EL (cell line): ENCODE results near the gene MRPL53.
"Not testable (repeated sequence)": the region's sequence is repeated elsewhere in the genome, so short reads cannot be mapped to it uniquely, and the experiment has no call there.

Experiments used
- DNase-seq: peaks from one replicate; pipeline ENCODE4 v3.0.0-alpha.2; 2016

The MRPL53 gene

DNA sequence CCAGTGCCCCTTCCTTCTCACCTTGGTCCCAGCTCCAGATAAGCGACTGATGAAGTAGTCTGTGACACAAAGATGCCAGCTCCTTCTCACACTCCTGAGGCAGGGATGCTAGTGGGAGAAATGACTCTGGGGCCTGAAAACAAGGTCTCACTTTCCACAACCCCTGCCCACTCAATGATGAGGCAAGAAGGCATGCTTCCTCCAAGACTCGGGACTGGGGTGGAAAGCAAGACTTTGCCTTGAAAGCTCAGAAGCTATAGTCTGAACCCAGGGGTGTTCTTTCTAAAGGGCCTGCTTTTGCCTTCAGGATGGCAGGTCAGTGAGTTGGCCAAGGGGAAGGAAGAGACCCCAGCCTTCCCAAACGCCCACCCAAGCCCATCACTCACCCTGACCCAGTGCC is 9.0 kb upstream of the MRPL53 start:
- no peak for DNase-seq

DNA sequence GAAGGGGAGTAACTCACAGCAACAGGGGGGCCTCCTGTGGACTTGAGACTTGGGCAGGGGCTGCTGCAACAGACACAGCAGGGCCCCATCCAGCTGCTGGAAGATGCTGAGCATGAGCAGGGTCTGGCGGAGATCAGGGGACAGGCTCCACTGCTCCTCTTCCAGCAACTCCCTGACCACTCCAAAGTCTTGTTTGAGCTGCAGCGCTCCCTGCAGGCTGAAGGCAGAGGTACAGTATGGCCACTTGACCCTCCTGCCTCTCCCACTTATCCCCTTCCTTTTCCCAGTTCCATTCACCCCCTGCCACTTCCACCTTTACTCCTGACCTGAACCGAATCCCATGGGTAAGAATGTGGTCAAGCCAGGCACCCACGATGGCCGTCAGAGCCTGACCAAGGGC is 2.4 kb upstream of the MRPL53 start:
- no peak for DNase-seq

GRCh38 chr2:74474481-74474880 is 2.0 kb upstream of the MRPL53 start:
- DNase-seq, result no peak

- DNase-seq, result no peak
Measured at GRCh38 chr2:74472945-74473258, 422 bp upstream of the MRPL53 start.

DNA sequence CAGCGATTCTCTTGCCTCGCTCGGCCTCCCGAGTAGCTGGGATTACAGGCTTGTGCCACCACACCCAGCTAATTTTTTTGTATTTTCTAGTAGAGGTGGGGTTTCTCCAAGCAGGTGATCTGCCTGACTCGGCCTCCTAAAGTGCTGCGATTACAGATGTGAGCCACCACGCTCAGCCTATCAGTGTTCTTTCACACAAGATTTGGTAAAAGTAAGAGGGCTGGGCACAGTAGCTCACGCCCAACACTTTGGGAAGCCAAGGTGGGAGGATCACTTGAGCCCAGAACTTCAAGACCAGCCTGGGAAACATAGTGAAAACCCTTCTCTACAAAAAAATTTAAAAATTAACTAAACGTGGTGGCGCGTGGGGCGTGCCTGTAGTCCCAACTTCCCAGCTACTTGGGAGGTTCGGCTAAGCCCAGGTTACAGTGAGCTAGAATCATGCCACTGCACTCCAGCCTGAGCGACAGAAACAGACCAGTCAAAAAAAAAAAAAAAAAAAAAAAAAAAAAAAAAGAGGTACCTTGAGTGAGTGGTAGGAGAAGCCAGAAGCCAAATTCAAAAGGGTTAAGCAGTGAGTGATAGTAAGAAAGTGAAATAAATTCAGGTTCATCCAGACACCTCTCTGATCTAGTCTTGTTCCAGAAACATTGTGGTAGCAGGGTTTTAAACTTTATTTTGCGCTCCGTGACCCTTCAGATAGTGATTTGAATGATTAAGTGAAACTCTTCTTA is 981 bp downstream of the MRPL53 start:
- DNase-seq, result no peak

DNA sequence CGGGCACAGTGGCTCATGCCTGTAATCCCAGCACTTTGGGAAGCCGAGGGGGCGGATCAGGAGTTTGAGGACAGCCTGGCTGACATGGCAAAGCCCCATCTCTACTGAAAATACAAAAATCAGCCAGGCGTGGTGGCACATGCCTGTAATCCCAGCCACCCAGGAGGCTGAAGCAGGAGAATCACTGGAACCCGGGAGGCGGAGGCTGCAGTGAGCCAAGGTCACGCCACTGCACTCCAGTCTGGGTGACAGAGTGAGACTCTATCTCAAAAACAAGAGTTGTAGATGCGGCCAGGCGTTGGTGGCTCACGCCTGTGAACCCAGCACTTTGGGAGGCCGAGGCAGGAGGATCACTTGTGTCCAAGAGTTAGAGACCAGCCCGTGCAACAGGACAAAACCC is 1.7 kb downstream of the MRPL53 start:
- DNase-seq, result not testable (repeated sequence)

DNA sequence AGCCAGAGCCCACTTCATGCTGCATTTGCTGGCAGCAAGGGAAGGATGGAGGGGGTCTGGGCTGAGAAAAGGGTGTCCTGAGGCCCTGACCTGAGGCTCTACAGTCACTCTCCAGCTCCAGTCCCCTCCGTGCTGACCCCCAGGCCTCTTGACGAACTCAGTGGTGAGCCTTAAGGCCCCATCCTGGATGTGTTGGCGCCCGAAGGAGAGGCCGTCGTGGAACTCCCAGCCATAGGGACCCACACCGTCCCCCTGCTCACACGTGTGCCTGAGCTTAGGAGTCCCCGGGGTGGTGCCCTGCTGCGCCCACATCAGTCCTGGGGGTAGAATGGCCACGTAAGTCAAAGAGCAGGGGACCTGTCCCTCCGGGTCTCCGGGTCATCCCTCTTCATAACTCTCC is 8.1 kb downstream of the MRPL53 start:
- no peak for DNase-seq

GRCh38 chr2:74462786-74463105 is 9.7 kb downstream of the MRPL53 start:
- no peak for DNase-seq

DNA sequence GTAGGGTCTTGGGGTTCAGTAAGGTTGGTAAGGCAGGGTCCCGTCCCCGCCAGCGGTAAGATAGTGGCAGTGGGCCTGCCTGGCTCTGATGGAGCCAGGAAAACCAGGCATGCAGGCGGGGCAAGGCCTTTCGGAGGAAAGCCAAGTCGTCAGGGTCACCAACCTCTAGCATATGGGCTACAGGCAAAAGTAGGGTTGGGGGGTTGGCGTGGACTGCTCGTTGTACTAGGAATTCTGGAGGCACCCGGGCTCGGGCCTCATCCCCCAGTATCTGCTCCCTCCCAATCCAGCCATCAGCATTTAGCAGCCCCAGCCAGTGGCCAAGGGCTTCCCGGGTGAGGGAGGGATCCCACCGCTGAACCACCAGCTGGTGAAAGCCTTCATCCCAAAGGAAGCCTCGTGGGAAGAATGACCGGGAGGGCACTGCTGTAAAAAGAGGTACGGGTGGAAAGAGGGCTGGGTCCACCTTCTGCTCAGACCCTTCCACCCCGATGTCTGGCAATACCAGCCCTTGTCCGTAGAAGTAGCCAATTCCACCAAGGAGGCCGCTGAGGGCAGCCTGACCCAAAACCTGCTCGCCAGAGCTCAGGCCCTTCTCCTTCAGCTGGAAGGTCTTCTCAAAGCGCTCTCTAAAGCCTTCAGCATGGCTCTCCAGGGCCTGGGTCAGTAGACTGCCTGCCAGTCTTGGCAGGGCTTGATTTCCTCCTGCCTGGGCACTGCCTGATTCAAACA is 10.3 kb downstream of the MRPL53 start:
- no peak for DNase-seq

DNA sequence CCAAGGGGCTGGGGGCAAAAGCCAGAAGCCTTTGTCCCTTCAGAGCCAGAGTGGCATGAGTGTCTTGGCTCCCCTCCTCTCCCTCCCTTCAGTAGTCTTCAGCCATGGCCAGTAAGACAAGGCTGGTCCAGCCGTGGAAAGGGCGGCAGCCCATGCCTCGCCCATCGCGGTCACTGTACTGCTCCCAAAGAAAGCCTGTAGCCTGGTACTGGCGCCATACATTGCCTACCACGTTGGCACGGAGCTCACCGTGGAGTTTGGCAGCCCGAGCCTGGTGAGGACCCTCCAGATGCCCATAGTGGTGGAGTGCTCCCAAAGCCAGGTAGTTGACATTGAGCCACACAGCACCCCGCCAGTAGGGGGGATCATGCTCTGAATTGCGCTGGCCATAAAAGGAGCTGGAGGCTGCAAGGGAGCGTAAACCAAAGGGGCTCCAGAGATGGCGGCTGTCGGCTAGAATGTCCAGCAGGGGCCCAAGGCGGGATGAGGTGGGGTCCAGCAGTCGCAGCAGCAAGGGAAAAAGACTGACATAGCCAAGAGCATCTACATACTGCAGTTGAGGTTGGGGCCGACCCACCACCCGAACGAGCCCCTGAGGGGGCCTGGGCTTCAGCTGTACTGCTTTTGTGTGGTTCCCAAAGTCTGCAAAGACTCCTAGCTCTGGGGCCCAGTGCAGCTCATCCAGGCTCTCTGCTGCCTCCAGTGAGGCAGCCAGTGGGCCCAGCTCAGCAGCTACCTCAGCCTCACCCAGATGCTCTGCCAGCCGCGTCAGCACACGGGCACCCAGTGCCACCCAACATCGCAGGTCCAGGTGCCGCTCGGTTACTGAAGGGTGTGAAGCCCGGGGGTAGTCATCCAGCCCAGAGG is 11.1 kb downstream of the MRPL53 start:
- no peak for DNase-seq

GRCh38 chr2:74460187-74460586 is 12.3 kb downstream of the MRPL53 start:
- not testable (repeated sequence) for DNase-seq

- not testable (repeated sequence) for DNase-seq
Measured at GRCh38 chr2:74459503-74460118, 12.9 kb downstream of the MRPL53 start.

DNA sequence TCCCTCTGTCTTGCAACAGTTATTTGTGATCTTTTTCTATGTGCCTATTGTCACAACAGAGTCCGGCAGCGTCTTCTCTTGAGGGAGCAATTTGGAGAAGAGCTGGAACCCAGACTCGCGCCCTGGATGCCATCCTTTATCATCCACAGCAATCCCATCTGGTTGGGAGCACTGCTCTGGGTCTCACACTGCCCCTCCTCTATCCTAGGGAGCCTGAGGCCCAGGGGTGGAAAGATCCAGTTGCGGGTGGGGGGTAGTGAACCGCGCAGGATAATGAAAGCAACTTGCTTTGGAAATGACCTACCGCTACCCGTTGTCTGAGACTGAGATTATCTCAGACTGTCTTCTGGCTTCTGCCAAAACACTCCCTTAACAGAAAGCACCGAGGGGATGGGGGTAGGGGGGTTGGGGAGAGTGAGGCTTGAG is 13.5 kb downstream of the MRPL53 start:
- DNase-seq, result no peak

- peak; percentile 100 for DNase-seq
Measured at GRCh38 chr2:74458132-74458937, 14.1 kb downstream of the MRPL53 start, which contains the start of gene WBP1. Gene WBP1, plus strand, starts transcription at chr2:74458438. Its CDS starts 165 bp downstream, at chr2:74458603.

GRCh38 chr2:74457549-74458131 is 14.8 kb downstream of the MRPL53 start:
- DNase-seq, result peak; percentile 49

- DNase-seq, result no peak
Measured at GRCh38 chr2:74457129-74457548, 15.3 kb downstream of the MRPL53 start.

DNA sequence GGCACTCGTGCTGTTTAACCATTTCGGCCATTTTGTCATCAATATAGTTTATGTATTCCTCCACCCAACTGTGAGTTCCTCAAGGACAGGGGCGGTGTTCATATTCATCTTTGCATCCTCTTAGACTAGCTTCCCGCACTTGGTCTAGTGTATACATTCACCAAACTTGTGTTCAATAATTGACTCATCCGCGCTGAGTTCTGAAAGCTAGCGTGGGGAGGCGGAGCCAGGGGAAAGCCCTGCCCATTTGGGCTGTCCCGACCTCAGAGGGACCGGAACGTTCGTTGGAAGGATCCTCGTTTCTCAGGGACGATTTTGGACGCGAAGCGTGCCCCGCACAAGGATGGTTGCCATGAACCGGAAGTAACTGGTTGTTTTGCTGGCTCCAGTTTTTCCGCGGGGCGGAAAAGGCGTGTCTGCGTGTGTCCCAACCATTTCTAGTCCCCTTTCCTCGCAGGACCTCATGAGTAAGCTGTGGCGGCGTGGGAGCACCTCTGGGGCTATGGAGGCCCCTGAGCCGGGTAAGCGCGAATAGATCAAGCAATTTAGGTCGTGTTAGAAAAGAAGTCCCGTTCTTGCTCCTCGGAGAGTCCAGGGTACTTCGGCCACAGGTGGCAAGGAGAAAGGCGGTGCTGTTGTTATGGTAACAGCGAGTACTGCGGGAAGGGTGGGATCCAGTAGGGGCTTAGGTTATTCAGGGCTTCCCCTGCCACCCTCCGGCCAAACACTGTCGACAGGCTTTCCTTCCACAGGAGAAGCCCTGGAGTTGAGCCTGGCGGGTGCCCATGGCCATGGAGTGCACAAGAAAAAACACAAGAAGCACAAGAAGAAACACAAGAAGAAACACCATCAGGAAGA is 17.6 kb downstream of the MRPL53 start, which contains the start of gene INO80B:
Gene INO80B (plus strand): TSS at position 434 of the 858 bp plus-strand sequence. CDS start 30 bp downstream, at position 464.
- DNase-seq, result peak; percentile 98

- DNase-seq, result no peak
Measured at GRCh38 chr2:74450570-74451190, 21.8 kb downstream of the MRPL53 start.

DNA sequence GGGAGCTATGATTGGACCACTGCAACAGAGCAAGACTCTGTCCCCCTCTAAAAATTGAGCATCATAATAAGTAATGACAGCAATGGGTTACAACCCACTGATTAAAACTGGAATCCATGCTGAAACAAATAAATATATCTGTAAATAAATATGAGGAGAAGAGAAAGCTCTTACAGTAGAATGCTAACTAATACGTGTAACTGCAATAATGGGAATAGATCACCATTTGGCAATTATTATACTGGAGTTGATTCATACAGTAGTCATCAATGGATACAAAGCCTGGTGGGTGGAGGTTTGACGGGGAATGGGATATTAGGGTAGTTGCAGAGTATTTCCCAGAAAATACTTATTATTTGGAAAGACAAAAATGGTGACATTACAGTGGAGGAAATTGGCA is 23.7 kb downstream of the MRPL53 start:
- DNase-seq, result no peak
